HL-60 (cell line): ENCODE measurements around the gene TNPO3.
"Not testable (repeated sequence)": the region's sequence is repeated elsewhere in the genome, so short reads cannot be mapped to it uniquely, and the experiment has no call there.

ENCODE experiments used
- DNase-seq, 2 experiments: peaks; one replicate each; pipeline ENCODE4 v3.0.0-alpha.2; 2010 to 2020; ENCODE audit warnings: low read depth in 1 of 2, low spot score in 1 of 2
- H3K27ac ChIP-seq: fragments of 250-450 bp; sonication (Bioruptor Pico); replicated peaks from 2 replicates; pipeline ENCODE4 v1.5.1; 2020; ENCODE audit warnings: mild to moderate bottlenecking, moderate library complexity
- H3K27me3 ChIP-seq: fragments of 250-450 bp; sonication (Bioruptor Pico); 2 replicates; pipeline ENCODE4 v1.5.1; 2021; ENCODE audit warnings: mild to moderate bottlenecking, moderate library complexity; ENCODE audit not compliant: insufficient read depth, poor library complexity, severe bottlenecking
- H3K4me3 ChIP-seq: replicated peaks from 2 replicates; pipeline ENCODE4 v1.5.1; 2011; ENCODE audit warnings: mild to moderate bottlenecking, control low read depth, low read length; ENCODE audit not compliant: insufficient read depth
- GABPA ChIP-seq: IDR thresholded peaks from 2 replicates; pipeline ENCODE4 v1.6.1; 2012; ENCODE audit warnings: low read depth
- POLR2AphosphoS5 ChIP-seq: IDR thresholded peaks from 2 replicates; pipeline ENCODE4 v1.6.1; 2012; ENCODE audit warnings: low read depth
- SPI1 ChIP-seq: IDR thresholded peaks from 2 replicates; pipeline ENCODE4 v1.6.1; 2012; ENCODE audit warnings: low read depth, mild to moderate bottlenecking, borderline replicate concordance
- TF ChIP-seq, protein P1 (sequence below): IDR thresholded peaks from 2 replicates; pipeline ENCODE4 v1.6.1; 2012; ENCODE audit warnings: low read depth; ENCODE audit not compliant: insufficient replicate concordance
- TF ChIP-seq, protein P2 (sequence below): IDR thresholded peaks from one replicate; pipeline ENCODE4 v1.5.1; 2011; ENCODE audit warnings: low read length, control low read depth, inconsistent platforms; ENCODE audit not compliant: insufficient read depth

The TNPO3 gene

DNA sequence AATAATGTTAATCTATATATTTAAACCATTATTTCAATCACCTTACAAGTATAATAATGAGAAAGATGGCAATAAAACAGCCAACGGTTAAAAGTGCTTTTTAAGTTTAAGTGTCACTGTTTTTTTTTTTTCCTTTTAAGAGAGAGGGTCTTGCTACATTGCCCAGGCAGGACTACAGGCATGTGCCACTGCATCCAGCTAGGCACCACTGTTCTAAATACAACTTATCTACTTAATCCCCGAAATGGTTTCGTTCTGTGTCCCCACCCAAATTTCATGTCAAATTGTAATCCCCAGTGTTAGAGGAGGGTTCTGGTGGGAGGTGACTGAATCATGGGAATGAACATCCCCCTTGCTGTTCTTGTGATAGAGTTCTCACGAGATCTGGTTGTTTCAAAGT lies 49.7 kb downstream of the TNPO3 start:
- DNase-seq = no peak
- Histone ChIP-seq H3K4me3 (no peak overlapping the region), H3K27me3 (no peaks in the 10 kb centered on the region), H3K27ac (no peak overlapping the region)
- TF ChIP-seq SPI1 = no peak
- TF ChIP-seq, protein P1, sequence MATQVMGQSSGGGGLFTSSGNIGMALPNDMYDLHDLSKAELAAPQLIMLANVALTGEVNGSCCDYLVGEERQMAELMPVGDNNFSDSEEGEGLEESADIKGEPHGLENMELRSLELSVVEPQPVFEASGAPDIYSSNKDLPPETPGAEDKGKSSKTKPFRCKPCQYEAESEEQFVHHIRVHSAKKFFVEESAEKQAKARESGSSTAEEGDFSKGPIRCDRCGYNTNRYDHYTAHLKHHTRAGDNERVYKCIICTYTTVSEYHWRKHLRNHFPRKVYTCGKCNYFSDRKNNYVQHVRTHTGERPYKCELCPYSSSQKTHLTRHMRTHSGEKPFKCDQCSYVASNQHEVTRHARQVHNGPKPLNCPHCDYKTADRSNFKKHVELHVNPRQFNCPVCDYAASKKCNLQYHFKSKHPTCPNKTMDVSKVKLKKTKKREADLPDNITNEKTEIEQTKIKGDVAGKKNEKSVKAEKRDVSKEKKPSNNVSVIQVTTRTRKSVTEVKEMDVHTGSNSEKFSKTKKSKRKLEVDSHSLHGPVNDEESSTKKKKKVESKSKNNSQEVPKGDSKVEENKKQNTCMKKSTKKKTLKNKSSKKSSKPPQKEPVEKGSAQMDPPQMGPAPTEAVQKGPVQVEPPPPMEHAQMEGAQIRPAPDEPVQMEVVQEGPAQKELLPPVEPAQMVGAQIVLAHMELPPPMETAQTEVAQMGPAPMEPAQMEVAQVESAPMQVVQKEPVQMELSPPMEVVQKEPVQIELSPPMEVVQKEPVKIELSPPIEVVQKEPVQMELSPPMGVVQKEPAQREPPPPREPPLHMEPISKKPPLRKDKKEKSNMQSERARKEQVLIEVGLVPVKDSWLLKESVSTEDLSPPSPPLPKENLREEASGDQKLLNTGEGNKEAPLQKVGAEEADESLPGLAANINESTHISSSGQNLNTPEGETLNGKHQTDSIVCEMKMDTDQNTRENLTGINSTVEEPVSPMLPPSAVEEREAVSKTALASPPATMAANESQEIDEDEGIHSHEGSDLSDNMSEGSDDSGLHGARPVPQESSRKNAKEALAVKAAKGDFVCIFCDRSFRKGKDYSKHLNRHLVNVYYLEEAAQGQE = no peak

DNA sequence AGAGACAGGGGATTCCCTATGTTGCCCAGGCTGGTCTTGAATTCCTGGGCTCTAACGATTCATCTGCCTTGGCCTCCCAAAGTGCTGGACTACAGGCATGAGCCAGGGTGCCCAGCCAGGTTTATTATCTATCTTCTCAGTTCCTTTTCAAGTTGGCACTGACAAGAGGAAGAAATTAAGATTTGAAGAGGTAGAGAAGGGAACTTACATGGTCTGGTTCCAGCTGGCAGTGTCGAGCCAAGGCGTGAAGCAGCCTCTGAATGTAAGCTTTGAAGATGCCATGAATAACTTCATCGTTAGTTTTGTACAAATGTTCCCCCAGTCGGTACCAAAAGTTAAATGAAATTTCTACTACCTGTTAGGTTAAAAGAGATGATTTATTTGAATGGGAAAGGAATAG lies 57.7 kb downstream of the TNPO3 start:
- H3K27me3 ChIP-seq = no peaks in the 10 kb centered on the region
- H3K4me3 ChIP-seq = no peak overlapping the region
- H3K27ac ChIP-seq = no peak overlapping the region
- TF ChIP-seq, protein P2, sequence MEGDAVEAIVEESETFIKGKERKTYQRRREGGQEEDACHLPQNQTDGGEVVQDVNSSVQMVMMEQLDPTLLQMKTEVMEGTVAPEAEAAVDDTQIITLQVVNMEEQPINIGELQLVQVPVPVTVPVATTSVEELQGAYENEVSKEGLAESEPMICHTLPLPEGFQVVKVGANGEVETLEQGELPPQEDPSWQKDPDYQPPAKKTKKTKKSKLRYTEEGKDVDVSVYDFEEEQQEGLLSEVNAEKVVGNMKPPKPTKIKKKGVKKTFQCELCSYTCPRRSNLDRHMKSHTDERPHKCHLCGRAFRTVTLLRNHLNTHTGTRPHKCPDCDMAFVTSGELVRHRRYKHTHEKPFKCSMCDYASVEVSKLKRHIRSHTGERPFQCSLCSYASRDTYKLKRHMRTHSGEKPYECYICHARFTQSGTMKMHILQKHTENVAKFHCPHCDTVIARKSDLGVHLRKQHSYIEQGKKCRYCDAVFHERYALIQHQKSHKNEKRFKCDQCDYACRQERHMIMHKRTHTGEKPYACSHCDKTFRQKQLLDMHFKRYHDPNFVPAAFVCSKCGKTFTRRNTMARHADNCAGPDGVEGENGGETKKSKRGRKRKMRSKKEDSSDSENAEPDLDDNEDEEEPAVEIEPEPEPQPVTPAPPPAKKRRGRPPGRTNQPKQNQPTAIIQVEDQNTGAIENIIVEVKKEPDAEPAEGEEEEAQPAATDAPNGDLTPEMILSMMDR = no peak
- no peak for DNase-seq

DNA sequence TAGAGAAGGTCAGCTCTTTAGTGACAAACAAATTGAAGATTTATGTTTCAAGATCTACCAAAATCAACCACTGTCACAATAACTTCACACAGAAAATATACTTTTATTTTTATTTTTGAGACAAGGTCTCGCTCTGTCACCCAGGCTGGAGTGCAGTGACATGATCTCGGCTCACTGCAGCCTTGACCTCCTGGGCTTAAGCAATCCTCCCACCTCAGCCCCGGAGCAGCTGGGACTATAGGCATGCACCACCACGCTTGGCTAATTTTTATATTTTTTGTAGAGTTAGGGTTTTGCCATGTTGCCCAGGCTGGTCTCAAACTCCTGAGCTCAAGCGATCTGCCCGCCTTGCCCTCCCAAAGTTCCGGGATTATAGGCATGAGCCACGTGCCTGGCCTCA lies 60.4 kb downstream of the TNPO3 start:
- H3K4me3 ChIP-seq = not testable (repeated sequence)

DNA sequence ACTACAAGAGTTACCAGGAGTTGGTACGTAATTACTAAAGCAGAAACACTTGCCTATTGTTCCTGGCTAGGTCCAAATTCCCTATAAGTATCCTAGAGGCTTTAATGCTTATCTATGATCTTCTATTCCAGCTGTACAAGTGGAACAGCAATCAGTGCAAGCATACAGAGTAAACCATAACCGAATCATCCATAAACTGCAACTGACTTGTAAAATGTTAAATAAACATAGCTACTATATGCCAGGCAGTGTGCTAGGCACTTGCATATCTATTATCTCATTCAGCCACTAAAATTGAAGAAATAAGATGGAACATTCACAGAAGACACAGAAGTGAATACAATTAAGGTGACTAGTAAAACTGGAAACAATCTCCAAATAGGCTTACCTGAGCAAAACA lies 61.5 kb downstream of the TNPO3 start:
- H3K27ac ChIP-seq = no peak overlapping the region
- H3K27me3 ChIP-seq = no peaks in the 10 kb centered on the region
- no peak for TF ChIP-seq POLR2AphosphoS5
- TF ChIP-seq, protein P1 = no peak
- TF ChIP-seq SPI1 = no peak
- TF ChIP-seq, protein P2 = no peak
- TF ChIP-seq GABPA = no peak
- H3K4me3 ChIP-seq = no peak overlapping the region
- DNase-seq = no peak

More for the DNA sequence above, 60.4 kb downstream of the TNPO3 start:
- not testable (repeated sequence) for H3K27me3 ChIP-seq, DNase-seq, H3K27ac ChIP-seq

DNA sequence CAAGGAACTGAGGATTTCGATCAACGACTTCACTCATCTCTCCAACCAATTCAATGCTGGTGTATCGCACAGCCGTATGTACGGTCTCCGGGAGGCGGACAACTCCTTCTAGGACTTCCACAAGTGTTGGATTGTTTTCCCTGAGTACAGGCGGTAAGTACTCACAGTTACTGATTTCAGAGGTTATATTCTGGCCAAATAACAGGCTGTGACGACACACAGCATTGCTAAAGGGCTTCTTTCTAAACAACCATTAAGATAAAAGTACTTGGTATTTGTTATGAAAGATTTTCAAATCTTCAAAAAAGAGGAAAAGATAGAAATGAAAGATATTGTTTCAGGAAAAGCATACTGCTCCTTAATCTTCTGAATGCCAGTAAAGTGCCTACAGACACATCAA lies 65.0 kb downstream of the TNPO3 start:
- Histone ChIP-seq H3K4me3 (no peak overlapping the region), H3K27ac (no peak overlapping the region), H3K27me3 (no peaks in the 10 kb centered on the region)
- no peak for DNase-seq
- TF ChIP-seq, protein P1 = no peak
- TF ChIP-seq POLR2AphosphoS5 = no peak
- TF ChIP-seq GABPA = no peak
- TF ChIP-seq, protein P2 = no peak
- TF ChIP-seq SPI1 = no peak
